KOPT-K1 (cell line): ENCODE data around the gene LRRC28.

ENCODE experiments used
- H3K27ac ChIP-seq: fragments of 200-600 bp; sonication (generic); 2 replicates; pipeline ENCODE4 v1.5.1; 2016; ENCODE audit warnings: antibody characterized with exemption, mild to moderate bottlenecking, low read depth, low read length; ENCODE audit not compliant: poor library complexity, severe bottlenecking
- H3K36me3 ChIP-seq: fragments of 200-600 bp; sonication (generic); 2 replicates; pipeline ENCODE4 v1.5.1; 2017; ENCODE audit warnings: antibody characterized with exemption, mild to moderate bottlenecking, low read length, moderate library complexity; ENCODE audit not compliant: insufficient read depth
- H3K9me3 ChIP-seq: fragments of 200-600 bp; sonication (generic); 2 replicates; pipeline ENCODE4 v1.5.1; 2017; ENCODE audit warnings: antibody characterized with exemption, low read length, mild to moderate bottlenecking; ENCODE audit not compliant: insufficient read depth, poor library complexity, severe bottlenecking

LRRC28 gene

GRCh38 chr15:99335508-99335907, 84.2 kb downstream of the LRRC28 start:
- no peak overlapping the region for H3K27ac ChIP-seq
- peaks cover 54% of the 10 kb centered on the region for H3K36me3 ChIP-seq
- no peaks in the 10 kb centered on the region for H3K9me3 ChIP-seq

DNA sequence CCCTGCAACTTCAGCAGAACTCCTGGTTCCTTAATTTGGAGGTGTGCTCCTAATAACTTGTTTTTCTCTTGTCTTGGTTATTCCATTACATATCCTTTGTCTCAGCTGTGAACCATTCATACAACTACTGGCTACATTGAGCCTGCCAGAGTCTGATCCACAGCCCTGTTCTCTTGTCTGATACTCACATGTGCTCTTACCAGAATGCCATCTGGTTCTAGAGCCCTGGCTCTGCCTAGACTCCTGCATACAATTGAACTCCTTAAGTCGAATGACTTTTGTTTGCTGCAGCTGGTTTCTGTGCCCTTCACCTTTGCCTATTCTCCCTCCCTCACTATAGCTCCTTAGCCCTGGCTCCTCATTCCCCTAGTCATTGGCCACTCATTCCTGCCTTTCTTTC, 85.5 kb downstream of the LRRC28 start:
- Histone ChIP-seq H3K27ac (no peak overlapping the region), H3K9me3 (no peaks in the 10 kb centered on the region), H3K36me3 (peaks cover 57% of the 10 kb centered on the region)

GRCh38 chr15:99340347-99340746, 89.1 kb downstream of the LRRC28 start:
- no peak overlapping the region for H3K27ac ChIP-seq
- peaks cover 57% of the 10 kb centered on the region for H3K36me3 ChIP-seq
- no peaks in the 10 kb centered on the region for H3K9me3 ChIP-seq

- Histone ChIP-seq H3K27ac (no peak overlapping the region), H3K36me3 (peaks cover 48% of the 10 kb centered on the region), H3K9me3 (no peaks in the 10 kb centered on the region)
Measured at GRCh38 chr15:99341786-99342185, 90.5 kb downstream of the LRRC28 start.

DNA sequence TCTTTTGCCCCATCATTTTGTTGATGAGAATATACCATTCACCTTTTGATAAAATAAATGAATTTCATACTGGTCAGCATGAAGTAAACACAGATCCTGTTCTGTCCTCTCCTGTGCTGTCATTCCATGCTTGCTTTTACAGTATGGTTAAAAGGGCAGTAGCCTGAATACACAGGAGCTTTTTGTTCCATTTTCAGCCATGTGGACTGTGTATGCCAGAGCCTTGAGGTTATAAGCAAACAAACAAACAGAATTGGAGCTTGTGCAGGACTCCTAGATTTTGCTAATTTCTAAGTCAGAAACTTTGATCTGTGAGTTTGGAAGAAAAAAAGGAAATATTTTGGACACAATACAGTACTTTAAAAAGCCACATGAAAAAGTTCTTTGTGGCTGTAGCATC, 91.9 kb downstream of the LRRC28 start:
- no peak overlapping the region for H3K27ac ChIP-seq
- H3K36me3 ChIP-seq, result peaks cover 47% of the 10 kb centered on the region
- H3K9me3 ChIP-seq, result no peaks in the 10 kb centered on the region

DNA sequence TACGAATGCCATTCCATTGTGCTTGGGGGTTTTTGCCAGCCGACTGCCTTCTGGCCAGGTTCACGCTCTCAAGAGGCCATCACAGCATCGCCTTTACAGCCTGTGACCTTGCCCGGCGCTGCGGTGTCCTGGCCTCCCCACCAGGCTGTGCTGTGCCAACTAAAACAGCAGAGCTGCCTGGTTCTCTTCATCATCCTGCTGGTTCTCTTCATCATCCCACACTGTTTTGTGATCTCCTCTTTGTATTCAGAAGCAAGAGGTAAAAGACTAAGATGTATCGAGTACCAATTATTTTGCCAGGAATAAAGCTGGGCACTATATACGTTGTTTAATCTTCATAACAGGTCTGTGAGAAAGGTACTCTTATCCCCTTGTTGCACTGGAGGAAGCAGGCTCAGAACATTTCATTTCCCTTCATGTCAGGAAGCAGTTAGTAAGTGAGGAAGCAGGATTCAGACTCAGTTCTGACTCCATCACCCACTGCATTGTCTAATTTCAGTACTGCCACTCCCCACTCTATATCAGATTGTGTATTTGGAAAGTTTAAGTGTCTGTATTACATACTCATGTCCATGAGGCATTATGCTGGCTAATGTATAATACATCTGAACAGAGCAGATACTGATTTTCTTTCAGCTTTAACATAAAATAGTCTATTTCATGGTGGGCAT, 92.7 kb downstream of the LRRC28 start:
- Histone ChIP-seq H3K27ac (no peak overlapping the region), H3K36me3 (peaks cover 45% of the 10 kb centered on the region), H3K9me3 (peaks cover 2% of the 10 kb centered on the region)

DNA sequence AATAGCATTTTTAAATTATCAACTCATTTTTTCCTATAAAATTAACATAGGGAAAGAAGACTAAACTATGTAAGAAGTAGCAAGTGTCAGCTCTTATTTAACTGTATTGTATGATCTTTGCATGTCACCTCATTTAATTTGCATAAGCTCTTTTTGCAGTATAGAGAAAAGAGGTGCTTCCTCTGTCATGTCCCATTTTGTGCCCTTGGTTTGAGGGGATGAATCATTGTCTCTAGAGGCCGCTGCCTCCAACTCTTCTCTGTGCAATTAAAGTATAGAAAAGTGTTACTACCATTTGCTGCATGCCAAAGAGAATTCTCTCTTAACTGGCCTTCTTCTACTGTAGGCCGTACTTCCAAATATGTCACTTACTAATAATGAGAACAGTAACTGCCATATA, 93.4 kb downstream of the LRRC28 start:
- Histone ChIP-seq H3K9me3 (peaks cover 8% of the 10 kb centered on the region), H3K27ac (no peak overlapping the region), H3K36me3 (peaks cover 47% of the 10 kb centered on the region)

- Histone ChIP-seq H3K27ac (no peak overlapping the region), H3K9me3 (peaks cover 9% of the 10 kb centered on the region), H3K36me3 (peaks cover 49% of the 10 kb centered on the region)
Measured at GRCh38 chr15:99345242-99345641, 94.0 kb downstream of the LRRC28 start.

- Histone ChIP-seq H3K27ac (no peak overlapping the region), H3K9me3 (peaks cover 9% of the 10 kb centered on the region), H3K36me3 (peaks cover 56% of the 10 kb centered on the region)
Measured at GRCh38 chr15:99345832-99346462, 94.7 kb downstream of the LRRC28 start.

DNA sequence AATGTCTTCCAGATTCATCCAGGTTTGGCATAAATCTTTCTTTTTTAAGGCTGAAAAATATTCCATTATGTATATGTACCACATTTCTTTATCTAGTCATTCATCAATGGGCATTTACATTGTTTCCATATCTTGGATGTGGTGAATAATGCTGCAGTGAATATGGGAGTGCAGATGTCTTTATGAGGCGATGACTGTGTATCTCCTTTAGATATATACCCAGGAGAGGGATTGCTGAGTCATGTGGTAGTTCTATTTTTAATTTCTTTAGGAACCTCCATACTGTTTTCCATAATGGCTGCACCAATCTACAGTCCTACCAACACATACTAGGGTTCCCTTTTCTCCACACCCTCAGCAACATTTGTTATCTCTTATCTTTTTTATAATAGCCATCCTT, 96.3 kb downstream of the LRRC28 start:
- peaks cover 9% of the 10 kb centered on the region for H3K9me3 ChIP-seq

GRCh38 chr15:99348412-99348811, 97.1 kb downstream of the LRRC28 start:
- Histone ChIP-seq H3K27ac (no peak overlapping the region), H3K9me3 (peaks cover 9% of the 10 kb centered on the region), H3K36me3 (peaks cover 71% of the 10 kb centered on the region)

More for the DNA sequence above, 96.3 kb downstream of the LRRC28 start:
- H3K27ac ChIP-seq, result no peak overlapping the region
- H3K36me3 ChIP-seq, result peaks cover 63% of the 10 kb centered on the region

GRCh38 chr15:99350408-99350807, 99.1 kb downstream of the LRRC28 start:
- Histone ChIP-seq H3K27ac (no peak overlapping the region), H3K9me3 (peaks cover 9% of the 10 kb centered on the region), H3K36me3 (peaks cover 81% of the 10 kb centered on the region)

GRCh38 chr15:99359769-99360168, 108.5 kb downstream of the LRRC28 start:
- H3K36me3 ChIP-seq, result peaks cover 67% of the 10 kb centered on the region
- no peak overlapping the region for H3K27ac ChIP-seq
- H3K9me3 ChIP-seq, result no peaks in the 10 kb centered on the region

DNA sequence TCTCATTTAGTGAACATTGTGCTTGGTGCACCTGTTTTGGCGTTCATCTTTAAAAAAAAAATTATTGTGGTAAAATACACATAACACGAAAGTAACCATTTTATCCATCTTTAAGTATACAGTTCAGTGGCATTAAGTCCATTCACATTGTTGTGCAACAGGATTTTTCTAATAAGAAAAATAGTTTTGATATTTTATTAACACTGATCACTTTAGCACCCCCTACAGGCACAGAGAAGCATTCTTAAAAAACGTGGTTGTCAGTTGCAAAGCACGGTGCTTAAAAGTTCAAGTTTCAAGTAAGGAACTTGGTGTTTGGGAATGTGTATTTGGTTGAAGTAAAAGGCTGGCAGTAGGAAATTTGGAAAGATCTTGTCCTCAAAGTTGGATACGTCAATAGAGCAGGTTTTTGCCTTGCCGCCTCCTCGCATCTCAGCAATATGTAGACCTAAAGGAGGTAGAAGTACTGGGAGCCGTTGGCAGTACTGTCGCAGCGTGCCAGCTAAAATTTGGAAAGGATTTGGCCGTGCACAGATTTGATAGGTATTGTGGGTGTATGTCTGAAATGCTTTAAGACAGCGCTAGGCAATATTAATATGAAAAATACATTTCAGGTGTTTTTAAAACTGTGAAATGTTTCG, 110.4 kb downstream of the LRRC28 start:
- Histone ChIP-seq H3K27ac (no peak overlapping the region), H3K9me3 (no peaks in the 10 kb centered on the region), H3K36me3 (peaks cover 57% of the 10 kb centered on the region)

DNA sequence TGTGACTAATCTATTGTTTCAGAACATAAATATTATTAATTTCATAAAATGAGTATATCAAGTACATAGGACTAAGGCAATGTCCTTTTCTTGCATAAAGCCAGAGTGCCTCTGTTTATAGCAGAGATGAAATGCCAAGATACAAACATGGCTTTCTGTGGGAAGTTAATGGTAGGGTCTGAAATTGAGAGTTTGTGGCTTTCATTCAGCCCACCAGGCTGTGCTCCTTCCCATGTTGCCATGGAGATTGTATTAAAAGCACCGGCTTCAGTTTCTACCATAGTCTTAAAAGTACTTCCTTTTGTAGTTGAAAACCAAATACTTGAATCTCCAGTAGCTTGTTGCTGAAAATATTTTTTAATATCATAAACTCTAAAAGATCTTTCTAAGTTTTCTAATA, 114.0 kb downstream of the LRRC28 start:
- Histone ChIP-seq H3K36me3 (peaks cover 84% of the 10 kb centered on the region), H3K27ac (no peak overlapping the region), H3K9me3 (peaks cover 9% of the 10 kb centered on the region)

DNA sequence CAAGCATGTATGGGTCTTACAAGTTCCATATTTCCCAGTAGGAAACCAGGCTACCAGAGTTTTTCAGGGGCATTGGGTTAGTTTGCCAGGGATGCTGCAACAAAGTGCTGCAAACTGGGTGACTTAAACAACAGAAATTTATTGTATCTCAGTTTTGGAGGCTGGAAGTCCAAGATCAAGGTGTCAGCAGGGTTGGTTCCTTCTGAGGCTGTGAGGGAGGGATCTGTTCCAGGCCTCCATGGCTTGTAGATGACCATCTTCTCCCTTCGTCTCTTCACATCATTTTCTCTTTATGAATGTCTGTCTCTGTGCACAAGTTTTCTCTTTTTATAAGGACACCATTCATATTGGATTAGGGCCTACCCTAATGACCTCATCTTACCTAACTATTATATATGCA, 114.7 kb downstream of the LRRC28 start:
- peaks cover 9% of the 10 kb centered on the region for H3K9me3 ChIP-seq
- H3K36me3 ChIP-seq, result peaks cover 77% of the 10 kb centered on the region
- no peak overlapping the region for H3K27ac ChIP-seq
